GM12878 (cell line): ENCODE measurements around the gene ETV6. TPM values are rescaled to one million over a fixed set of nuclear protein-coding genes. Genes with fewer than 3 reads are reported as not detected.

Source experiments
- CBFB ChIP-seq: IDR thresholded peaks from 2 replicates; pipeline ENCODE4 v1.6.1; 2016; ENCODE audit warnings: antibody characterized with exemption, low read depth
- EZH2 ChIP-seq: IDR thresholded peaks from 2 replicates; pipeline ENCODE4 v1.6.1; 2012; ENCODE audit warnings: low read depth, mild to moderate bottlenecking, control low read depth, inconsistent platforms, low read length, borderline replicate concordance; ENCODE audit not compliant: control insufficient read depth
- NFYA ChIP-seq: IDR thresholded peaks from 2 replicates; pipeline ENCODE4 v1.6.1; 2011; ENCODE audit warnings: low read depth, mild to moderate bottlenecking, low read length, improper control_type of control experiment, borderline replicate concordance
- polyA plus RNA-seq, 11 experiments: library from polyadenylated mRNA; depleted of rRNA in 4 of 11; unstranded in 6 of 11; stranded (reverse) in 5 of 11; fragments of >200 nt; fragmentation: Nextera tagmentation in 4 of 11; fragmentation: Illumina TruSeq in 1 of 11; extraction: Ambion mirVana in 4 of 11; extraction: Trizol in 1 of 11; gene quantifications; 1 replicate in 1 of 11; 2 replicates in 10 of 11; pipeline versions ENCODE4 v1.2.1 to v1.2.3, GENCODE V29; 2011 to 2016; ENCODE audit warnings: inconsistent platforms in 2 of 11, missing spikeins in 2 of 11, low read depth in 1 of 11
- total RNA-seq, 4 experiments: library from RNA; depleted of rRNA in 3 of 4; stranded (reverse); fragments of >200 nt in 3 of 4; fragmentation: Illumina TruSeq in 1 of 4; extraction: Trizol in 1 of 4; gene quantifications; 2 replicates each; pipeline versions ENCODE4 v1.2.1 to v1.2.3, GENCODE V29; 2013 to 2021
- TF ChIP-seq, protein P1 (sequence below): fragments of 450-650 bp; IDR thresholded peaks from 2 replicates; pipeline ENCODE4 v1.6.1; 2017; ENCODE audit warnings: mild to moderate bottlenecking, moderate library complexity
- TF ChIP-seq, protein P2 (sequence below): fragments of 450-650 bp; IDR thresholded peaks from 2 replicates; pipeline ENCODE4 v1.6.1; 2017; ENCODE audit warnings: borderline replicate concordance

ETV6 gene
- total and polyA plus RNA-seq, 10 of the 15 experiments (the other 5 are each of a cell fraction or from before 2014, with no cell fraction given), result 6.6 to 74.8 (median 24.6) TPM

DNA sequence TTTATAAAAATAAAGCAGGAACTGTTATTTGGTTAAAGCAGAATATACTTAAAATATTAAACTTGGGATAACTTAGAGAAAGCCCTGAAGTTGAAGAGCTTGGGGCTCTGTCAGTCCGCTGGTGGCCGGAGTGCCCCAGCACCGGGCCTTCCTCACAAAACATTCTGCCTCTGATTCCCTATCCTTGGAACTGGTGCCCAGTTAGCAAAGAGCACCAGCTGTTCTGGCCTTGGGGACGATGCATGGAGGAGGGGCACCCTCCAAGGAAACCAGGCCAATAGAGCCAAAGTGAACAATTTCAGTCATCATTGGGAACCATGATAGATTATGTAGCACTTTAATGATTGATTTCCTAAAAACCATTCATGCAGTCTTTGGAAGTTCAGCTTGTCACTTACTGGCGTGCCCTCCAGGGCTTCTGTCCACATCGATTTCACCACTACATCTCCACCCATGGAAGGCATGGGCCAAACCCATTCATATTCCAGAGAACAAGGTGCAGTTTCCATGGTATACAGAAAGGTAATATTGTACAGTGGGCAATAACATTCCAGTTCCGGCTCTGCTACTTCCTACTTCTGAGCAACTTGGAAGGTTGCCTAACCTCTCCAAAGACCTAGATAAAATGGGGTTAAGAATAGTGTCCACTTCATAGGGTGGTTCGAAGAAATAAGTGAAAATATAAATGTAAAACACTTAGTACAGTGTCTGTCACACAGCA lies 145.9 kb downstream of the ETV6 start (continued):
- no peak for TF ChIP-seq EZH2
- TF ChIP-seq, protein P1, sequence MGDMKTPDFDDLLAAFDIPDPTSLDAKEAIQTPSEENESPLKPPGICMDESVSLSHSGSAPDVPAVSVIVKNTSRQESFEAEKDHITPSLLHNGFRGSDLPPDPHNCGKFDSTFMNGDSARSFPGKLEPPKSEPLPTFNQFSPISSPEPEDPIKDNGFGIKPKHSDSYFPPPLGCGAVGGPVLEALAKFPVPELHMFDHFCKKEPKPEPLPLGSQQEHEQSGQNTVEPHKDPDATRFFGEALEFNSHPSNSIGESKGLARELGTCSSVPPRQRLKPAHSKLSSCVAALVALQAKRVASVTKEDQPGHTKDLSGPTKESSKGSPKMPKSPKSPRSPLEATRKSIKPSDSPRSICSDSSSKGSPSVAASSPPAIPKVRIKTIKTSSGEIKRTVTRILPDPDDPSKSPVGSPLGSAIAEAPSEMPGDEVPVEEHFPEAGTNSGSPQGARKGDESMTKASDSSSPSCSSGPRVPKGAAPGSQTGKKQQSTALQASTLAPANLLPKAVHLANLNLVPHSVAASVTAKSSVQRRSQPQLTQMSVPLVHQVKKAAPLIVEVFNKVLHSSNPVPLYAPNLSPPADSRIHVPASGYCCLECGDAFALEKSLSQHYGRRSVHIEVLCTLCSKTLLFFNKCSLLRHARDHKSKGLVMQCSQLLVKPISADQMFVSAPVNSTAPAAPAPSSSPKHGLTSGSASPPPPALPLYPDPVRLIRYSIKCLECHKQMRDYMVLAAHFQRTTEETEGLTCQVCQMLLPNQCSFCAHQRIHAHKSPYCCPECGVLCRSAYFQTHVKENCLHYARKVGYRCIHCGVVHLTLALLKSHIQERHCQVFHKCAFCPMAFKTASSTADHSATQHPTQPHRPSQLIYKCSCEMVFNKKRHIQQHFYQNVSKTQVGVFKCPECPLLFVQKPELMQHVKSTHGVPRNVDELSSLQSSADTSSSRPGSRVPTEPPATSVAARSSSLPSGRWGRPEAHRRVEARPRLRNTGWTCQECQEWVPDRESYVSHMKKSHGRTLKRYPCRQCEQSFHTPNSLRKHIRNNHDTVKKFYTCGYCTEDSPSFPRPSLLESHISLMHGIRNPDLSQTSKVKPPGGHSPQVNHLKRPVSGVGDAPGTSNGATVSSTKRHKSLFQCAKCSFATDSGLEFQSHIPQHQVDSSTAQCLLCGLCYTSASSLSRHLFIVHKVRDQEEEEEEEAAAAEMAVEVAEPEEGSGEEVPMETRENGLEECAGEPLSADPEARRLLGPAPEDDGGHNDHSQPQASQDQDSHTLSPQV, result no peak
- TF ChIP-seq, protein P2, sequence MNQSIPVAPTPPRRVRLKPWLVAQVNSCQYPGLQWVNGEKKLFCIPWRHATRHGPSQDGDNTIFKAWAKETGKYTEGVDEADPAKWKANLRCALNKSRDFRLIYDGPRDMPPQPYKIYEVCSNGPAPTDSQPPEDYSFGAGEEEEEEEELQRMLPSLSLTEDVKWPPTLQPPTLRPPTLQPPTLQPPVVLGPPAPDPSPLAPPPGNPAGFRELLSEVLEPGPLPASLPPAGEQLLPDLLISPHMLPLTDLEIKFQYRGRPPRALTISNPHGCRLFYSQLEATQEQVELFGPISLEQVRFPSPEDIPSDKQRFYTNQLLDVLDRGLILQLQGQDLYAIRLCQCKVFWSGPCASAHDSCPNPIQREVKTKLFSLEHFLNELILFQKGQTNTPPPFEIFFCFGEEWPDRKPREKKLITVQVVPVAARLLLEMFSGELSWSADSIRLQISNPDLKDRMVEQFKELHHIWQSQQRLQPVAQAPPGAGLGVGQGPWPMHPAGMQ, result no peak
- no peak for TF ChIP-seq NFYA
- no peak for TF ChIP-seq CBFB
